Caco-2 (cell line): ENCODE data around the gene SHC1. TPM values are rescaled to one million over a fixed set of nuclear protein-coding genes. Genes with fewer than 3 reads are reported as not detected.

Source experiments
- BruUV-seq: library from RNA; stranded (reverse); fragments of 400-500 nt; replicated peaks from 2 replicates; lab custom pipeline; 2021; lab: Mats Ljungman, UMichigan
- CTCF ChIA-PET: fragments of 300-600 bp; sonication (Branson Sonifier 250); formaldehyde crosslinking; loops from one replicate; lab custom pipeline; 2022; ENCODE audit warnings: antibody characterized with exemption; lab: Charles Lee
- POLR2A ChIA-PET: fragments of 300-600 bp; sonication (Branson Sonifier 250); formaldehyde crosslinking; loops from one replicate; lab custom pipeline; 2022; ENCODE audit warnings: antibody characterized with exemption; lab: Charles Lee
- DNase-seq, 2 experiments: peaks; one replicate each; pipeline versions ENCODE4 v3.0.0 to v3.0.0-alpha.2; 2020 to 2022
- H3K27me3 ChIP-seq: replicated peaks from 2 replicates; pipeline ENCODE4 v1.6.0; 2011; ENCODE audit warnings: low read length; ENCODE audit not compliant: control insufficient read depth, insufficient read depth
- H3K36me3 ChIP-seq: 2 replicates; pipeline ENCODE4 v1.5.1; 2011; ENCODE audit warnings: low read length; ENCODE audit not compliant: control insufficient read depth, insufficient read depth
- H3K4me1 ChIP-seq: fragments of 250-450 bp; sonication (Bioruptor Pico); 2 replicates; pipeline ENCODE4 v1.5.1; 2020; ENCODE audit warnings: mild to moderate bottlenecking
- H3K4me3 ChIP-seq: 2 replicates; pipeline ENCODE4 v1.5.1; 2011; ENCODE audit warnings: low read depth, mild to moderate bottlenecking, control low read depth, low read length
- H3K9me3 ChIP-seq: fragments of 250-450 bp; sonication (Bioruptor Pico); 2 replicates; pipeline ENCODE4 v1.5.1; 2020; ENCODE audit warnings: mild to moderate bottlenecking, moderate library complexity
- H3K27ac Mint-ChIP-seq: one replicate; pipeline ENCODE4 v1.8.0; 2022; ENCODE audit warnings: mixed read lengths; ENCODE audit not compliant: unreplicated experiment
- H3K27me3 Mint-ChIP-seq: one replicate; pipeline ENCODE4 v1.8.0; 2022; ENCODE audit warnings: mixed read lengths; ENCODE audit not compliant: insufficient read depth, unreplicated experiment
- H3K36me3 Mint-ChIP-seq: one replicate; pipeline ENCODE4 v1.8.0; 2022; ENCODE audit warnings: mild to moderate bottlenecking, mixed read lengths; ENCODE audit not compliant: insufficient read depth, unreplicated experiment
- H3K4me1 Mint-ChIP-seq: one replicate; pipeline ENCODE4 v1.8.0; 2022; ENCODE audit warnings: low read depth, mixed read lengths; ENCODE audit not compliant: unreplicated experiment
- H3K4me3 Mint-ChIP-seq: one replicate; pipeline ENCODE4 v1.8.0; 2022; ENCODE audit warnings: mild to moderate bottlenecking, moderate library complexity, mixed read lengths; ENCODE audit not compliant: unreplicated experiment
- H3K9me3 Mint-ChIP-seq: one replicate; pipeline ENCODE4 v1.8.0; 2022; ENCODE audit warnings: mixed read lengths; ENCODE audit not compliant: unreplicated experiment
- CTCF ChIP-seq, 2 experiments: fragments of 200-600 bp in 1 of 2; IDR thresholded peaks; 1 replicate in 1 of 2; 2 replicates in 1 of 2; pipeline versions ENCODE4 v1.5.1 to v1.8.0; 2011 to 2022; ENCODE audit warnings: antibody characterized with exemption in 1 of 2, control low read depth in 1 of 2, inconsistent platforms in 1 of 2, low read depth in 1 of 2, low read length in 1 of 2, mild to moderate bottlenecking in 1 of 2, moderate library complexity in 1 of 2; ENCODE audit not compliant: insufficient read depth in 1 of 2, severe bottlenecking in 1 of 2, unreplicated experiment in 1 of 2
- intact Hi-C: fragments of 100-400 bp; cut with micrococcal nuclease; formaldehyde crosslinking; loops from one replicate; pipeline ENCODE4 v1.10.0; 2022; ENCODE audit not compliant: unreplicated experiment
- total RNA-seq: library from RNA; stranded (reverse); gene quantifications from 2 replicates; pipeline ENCODE4 v1.2.3, GENCODE V29; 2022

The SHC1 gene
- total RNA-seq, 1 experiment from 2014 or later: 59.6 TPM

DNA sequence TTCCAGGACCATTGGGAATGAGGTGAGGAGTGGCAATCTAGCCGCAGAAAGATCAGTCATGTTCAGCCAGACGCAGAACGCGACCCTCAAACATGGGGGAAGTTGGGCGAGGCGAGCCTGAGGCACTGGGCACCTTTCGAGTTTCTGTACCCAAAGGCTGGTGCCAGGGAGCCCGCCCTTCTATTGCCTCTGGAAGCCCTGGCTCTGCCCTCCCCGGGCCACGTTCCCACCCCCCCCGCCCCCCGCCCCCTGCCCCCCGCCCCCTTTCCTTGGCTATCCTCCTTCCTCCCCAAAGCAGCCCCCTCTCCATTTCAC lies 29.8 kb upstream of the SHC1 start:
- Histone ChIP-seq H3K9me3 (no peaks in the 10 kb centered on the region), H3K27me3 (no peaks in the 10 kb centered on the region), H3K36me3 (peaks cover 1% of the 10 kb centered on the region), H3K4me3 (peak overlapping the region; percentile 92), H3K4me1 (peaks cover 12% of the 10 kb centered on the region)
- no peak for DNase-seq
- peaks cover 37% of the 10 kb centered on the region for H3K36me3 Mint-ChIP-seq
- H3K27ac Mint-ChIP-seq: peak overlapping the region; percentile 96
- H3K4me1 Mint-ChIP-seq: peaks cover 26% of the 10 kb centered on the region
- intact Hi-C loops: loop anchor here (1.0 to 5.0 kb wide), 5 partner anchors 17 to 442 kb away; partner anchors contain the start of genes EFNA1, FLAD1, PYGO2 and UBE2Q1
- POLR2A ChIA-PET: interaction anchor here (0.5 to 2.1 kb wide), 6 partner anchors 25 to 817 kb away, joined by 3 to 75 read pairs (median 8); partner anchors contain the start of genes PYGO2 and SHC1
- BruUV-seq: no TSS peak
- H3K9me3 Mint-ChIP-seq: no peaks in the 10 kb centered on the region
- no peaks in the 10 kb centered on the region for H3K27me3 Mint-ChIP-seq
- peak overlapping the region; percentile 96 for H3K4me3 Mint-ChIP-seq
- CTCF ChIA-PET: interaction anchor here (0.6 to 2.1 kb wide), 10 partner anchors 16 to 967 kb away, joined by 3 to 26 read pairs (median 5); partner anchors contain the start of genes ADAM15, FLAD1, PBXIP1 and SHC1
- no peak for TF ChIP-seq CTCF (IDR thresholded peaks at IDR 0.05; ENCODE audit: insufficient read depth in 1 of 2, low read depth in 1 of 2, low read length in 1 of 2, severe bottlenecking in 1 of 2, unreplicated experiment in 1 of 2)

GRCh38 chr1:154999571-155000410 lies 29.2 kb upstream of the SHC1 start:
- Mint-ChIP-seq H3K27me3 (no peaks in the 10 kb centered on the region), H3K27ac (peak overlapping the region; percentile 96), H3K36me3 (peaks cover 37% of the 10 kb centered on the region), H3K4me3 (peak overlapping the region; percentile 96), H3K9me3 (no peaks in the 10 kb centered on the region), H3K4me1 (peaks cover 26% of the 10 kb centered on the region)
- Histone ChIP-seq H3K4me1 (peaks cover 11% of the 10 kb centered on the region; the same call in 1 of the 2 replicates), H3K4me3 (peak overlapping the region; percentile 92), H3K9me3 (no peaks in the 10 kb centered on the region), H3K27me3 (no peaks in the 10 kb centered on the region), H3K36me3 (peaks cover 1% of the 10 kb centered on the region)
- no peak for TF ChIP-seq CTCF (IDR thresholded peaks at IDR 0.05; ENCODE audit: insufficient read depth in 1 of 2, low read depth in 1 of 2, low read length in 1 of 2, severe bottlenecking in 1 of 2, unreplicated experiment in 1 of 2)
- CTCF ChIA-PET: interaction anchor here (0.6 to 2.1 kb wide), 24 partner anchors 8 to 967 kb away, joined by 3 to 43 read pairs (median 5); partner anchors contain the start of genes ADAM15, FLAD1, PBXIP1 and PMVK
- POLR2A ChIA-PET: interaction anchor here (0.5 to 2.1 kb wide), 11 partner anchors 16 to 1129 kb away, joined by 3 to 75 read pairs (median 6); partner anchors contain the start of genes FLAD1, PBXIP1, PYGO2 and SHC1
- TSS peak; percentile 51 for BruUV-seq
- intact Hi-C loops: loop anchor here (1.0 to 5.0 kb wide), 6 partner anchors 16 to 441 kb away; partner anchors contain the start of genes CKS1B, EFNA1, FLAD1 and PYGO2
- peak; percentile 85 to 87 for DNase-seq
